ENCODE data around the gene SEPTIN8. TPM values are rescaled to one million over a fixed set of nuclear protein-coding genes. Genes with fewer than 3 reads are reported as not detected.

SEPTIN8 gene
- total RNA-seq, 1 donor from 2014 or later, result 97.5 TPM

DNA sequence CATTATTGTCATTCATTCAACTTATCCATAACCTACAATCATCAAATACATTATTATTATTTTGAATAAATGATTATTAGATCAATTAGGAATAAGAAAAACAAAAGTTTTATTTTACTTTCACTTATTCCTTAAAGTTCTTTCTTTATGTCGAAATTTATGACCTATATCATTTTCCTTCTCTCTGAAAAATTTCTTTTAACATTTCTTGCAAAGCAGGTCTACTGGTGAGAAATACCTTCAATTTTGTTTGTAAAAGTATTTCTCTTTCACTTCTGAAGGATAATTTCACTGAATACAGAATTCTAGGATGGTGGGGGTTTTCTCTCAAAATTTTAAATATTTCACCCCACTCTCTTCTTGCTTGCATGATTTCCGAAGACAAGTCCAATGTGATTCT, 32.4 kb downstream of the SEPTIN8 start:
- no peak for TF ChIP-seq EZH2 (IDR thresholded peaks at IDR 0.05; ENCODE audit: insufficient read depth, low read length)
- no peaks in the 10 kb centered on the region for H3K36me3 ChIP-seq (ENCODE audit: insufficient read depth, low read length)
- H3K9me3 ChIP-seq (ENCODE audit: insufficient read depth, low read depth, low read length), result no peaks in the 10 kb centered on the region
- no peak overlapping the region for H3K27ac Mint-ChIP-seq (ENCODE audit: unreplicated experiment)
- H3K36me3 Mint-ChIP-seq (ENCODE audit: low read depth, unreplicated experiment), result peaks cover 7% of the 10 kb centered on the region
- peaks cover 3% of the 10 kb centered on the region for H3K9me3 Mint-ChIP-seq (ENCODE audit: unreplicated experiment)
- no peak overlapping the region for H3K9ac ChIP-seq (ENCODE audit: low read length)
- H3K27me3 ChIP-seq (ENCODE audit: insufficient read depth, low read length), result peaks cover 32% of the 10 kb centered on the region
- H2AFZ ChIP-seq (ENCODE audit: low read depth, low read length), result no peak overlapping the region
- peaks cover 3% of the 10 kb centered on the region for H3K4me1 ChIP-seq (ENCODE audit: insufficient read depth, low read length)
- H3K4me2 ChIP-seq (ENCODE audit: low read length), result no peak overlapping the region
- FAIRE-seq, result no peak
- H3K27ac ChIP-seq (ENCODE audit: low read depth, low read length), result no peak overlapping the region
- no peaks in the 10 kb centered on the region for H3K4me1 Mint-ChIP-seq (ENCODE audit: low read depth, unreplicated experiment)
- no peak overlapping the region for H3K4me3 ChIP-seq (ENCODE audit: insufficient read depth, low read depth, low read length)
- H3K79me2 ChIP-seq (ENCODE audit: insufficient read depth, low read length), result no peaks in the 10 kb centered on the region
- H3K27me3 Mint-ChIP-seq (ENCODE audit: low read depth, unreplicated experiment), result peaks cover 29% of the 10 kb centered on the region
- H4K20me1 ChIP-seq (ENCODE audit: insufficient read depth, low read length), result no peaks in the 10 kb centered on the region
- no peak overlapping the region for H3K4me3 Mint-ChIP-seq (ENCODE audit: unreplicated experiment)
- DNase-seq (ENCODE audit: low read depth), result no peak

DNA sequence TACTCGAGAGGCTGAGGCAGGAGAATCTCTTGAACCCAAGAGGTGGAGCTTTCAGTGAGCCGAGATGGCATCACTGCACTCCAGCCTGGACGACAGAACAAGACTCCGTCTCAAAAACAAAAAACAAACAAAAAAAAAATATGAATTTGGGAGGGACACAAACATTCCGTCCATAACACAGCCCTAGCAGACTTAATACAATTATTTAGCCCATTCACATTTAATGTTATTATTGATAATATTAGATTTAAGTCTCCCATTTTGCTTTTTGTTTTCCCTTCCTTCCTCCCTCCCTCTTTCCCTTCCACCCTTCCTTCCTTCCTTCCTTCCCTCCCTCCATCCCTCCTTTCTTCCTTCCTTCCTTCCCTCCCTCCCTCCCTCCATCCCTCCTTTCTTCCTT, 34.4 kb downstream of the SEPTIN8 start:
- H4K20me1 ChIP-seq (ENCODE audit: insufficient read depth, low read length), result no peaks in the 10 kb centered on the region
- Mint-ChIP-seq H3K4me3 (ENCODE audit: unreplicated experiment) (no peak overlapping the region), H3K27me3 (ENCODE audit: low read depth, unreplicated experiment) (peaks cover 16% of the 10 kb centered on the region), H3K9me3 (ENCODE audit: unreplicated experiment) (no peaks in the 10 kb centered on the region), H3K4me1 (ENCODE audit: low read depth, unreplicated experiment) (peaks cover 8% of the 10 kb centered on the region), H3K36me3 (ENCODE audit: low read depth, unreplicated experiment) (peaks cover 1% of the 10 kb centered on the region), H3K27ac (ENCODE audit: unreplicated experiment) (no peak overlapping the region)
- no peak overlapping the region for H3K9ac ChIP-seq (ENCODE audit: low read length)
- TF ChIP-seq, protein P1, sequence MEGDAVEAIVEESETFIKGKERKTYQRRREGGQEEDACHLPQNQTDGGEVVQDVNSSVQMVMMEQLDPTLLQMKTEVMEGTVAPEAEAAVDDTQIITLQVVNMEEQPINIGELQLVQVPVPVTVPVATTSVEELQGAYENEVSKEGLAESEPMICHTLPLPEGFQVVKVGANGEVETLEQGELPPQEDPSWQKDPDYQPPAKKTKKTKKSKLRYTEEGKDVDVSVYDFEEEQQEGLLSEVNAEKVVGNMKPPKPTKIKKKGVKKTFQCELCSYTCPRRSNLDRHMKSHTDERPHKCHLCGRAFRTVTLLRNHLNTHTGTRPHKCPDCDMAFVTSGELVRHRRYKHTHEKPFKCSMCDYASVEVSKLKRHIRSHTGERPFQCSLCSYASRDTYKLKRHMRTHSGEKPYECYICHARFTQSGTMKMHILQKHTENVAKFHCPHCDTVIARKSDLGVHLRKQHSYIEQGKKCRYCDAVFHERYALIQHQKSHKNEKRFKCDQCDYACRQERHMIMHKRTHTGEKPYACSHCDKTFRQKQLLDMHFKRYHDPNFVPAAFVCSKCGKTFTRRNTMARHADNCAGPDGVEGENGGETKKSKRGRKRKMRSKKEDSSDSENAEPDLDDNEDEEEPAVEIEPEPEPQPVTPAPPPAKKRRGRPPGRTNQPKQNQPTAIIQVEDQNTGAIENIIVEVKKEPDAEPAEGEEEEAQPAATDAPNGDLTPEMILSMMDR (IDR thresholded peaks at IDR 0.05; ENCODE audit: insufficient read depth, low read depth, low read length), result no peak
- TF ChIP-seq EZH2 (IDR thresholded peaks at IDR 0.05; ENCODE audit: insufficient read depth, low read length), result no peak
- no peak overlapping the region for H3K4me3 ChIP-seq (ENCODE audit: insufficient read depth, low read depth, low read length)
- no peak overlapping the region for H3K27ac ChIP-seq (ENCODE audit: low read depth, low read length)
- H3K27me3 ChIP-seq (ENCODE audit: insufficient read depth, low read length), result peaks cover 22% of the 10 kb centered on the region
- no peaks in the 10 kb centered on the region for H3K36me3 ChIP-seq (ENCODE audit: insufficient read depth, low read length)
- H2AFZ ChIP-seq (ENCODE audit: low read depth, low read length), result no peak overlapping the region
- H3K9me3 ChIP-seq (ENCODE audit: insufficient read depth, low read depth, low read length), result no peaks in the 10 kb centered on the region
- FAIRE-seq, result no peak
- no peak for DNase-seq (ENCODE audit: low read depth)
- H3K4me1 ChIP-seq (ENCODE audit: insufficient read depth, low read length), result peaks cover 5% of the 10 kb centered on the region
- no peaks in the 10 kb centered on the region for H3K79me2 ChIP-seq (ENCODE audit: insufficient read depth, low read length)
- no peak overlapping the region for H3K4me2 ChIP-seq (ENCODE audit: low read length)

DNA sequence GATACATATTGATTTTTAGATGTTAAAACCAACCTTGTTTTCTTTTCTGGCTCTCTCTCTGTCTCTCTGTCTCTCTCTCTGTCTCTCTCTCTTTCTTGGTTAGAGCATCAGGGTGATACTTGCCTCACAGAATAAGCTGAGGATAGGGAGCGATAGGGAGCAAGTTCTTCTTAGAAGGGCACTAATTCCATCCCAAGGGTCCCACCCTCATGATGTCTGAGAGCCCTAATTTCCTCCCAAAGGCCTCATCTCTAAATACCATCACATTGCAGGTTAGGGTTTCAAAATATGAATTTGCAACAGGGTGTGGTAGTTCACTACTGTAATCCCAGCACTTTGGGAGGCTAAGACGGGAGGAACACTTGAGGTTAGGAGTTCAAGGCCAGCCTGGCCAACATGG, 34.9 kb downstream of the SEPTIN8 start:
- TF ChIP-seq EZH2 (IDR thresholded peaks at IDR 0.05; ENCODE audit: insufficient read depth, low read length), result no peak
- TF ChIP-seq, protein P1 (IDR thresholded peaks at IDR 0.05; ENCODE audit: insufficient read depth, low read depth, low read length), result no peak
- no peak overlapping the region for H3K4me2 ChIP-seq (ENCODE audit: low read length)
- H3K4me1 ChIP-seq (ENCODE audit: insufficient read depth, low read length), result peaks cover 6% of the 10 kb centered on the region
- peaks cover 16% of the 10 kb centered on the region for H3K27me3 Mint-ChIP-seq (ENCODE audit: low read depth, unreplicated experiment)
- no peaks in the 10 kb centered on the region for H3K9me3 ChIP-seq (ENCODE audit: insufficient read depth, low read depth, low read length)
- H4K20me1 ChIP-seq (ENCODE audit: insufficient read depth, low read length), result no peaks in the 10 kb centered on the region
- H3K9me3 Mint-ChIP-seq (ENCODE audit: unreplicated experiment), result no peaks in the 10 kb centered on the region
- H3K4me3 Mint-ChIP-seq (ENCODE audit: unreplicated experiment), result no peak overlapping the region
- no peak overlapping the region for H2AFZ ChIP-seq (ENCODE audit: low read depth, low read length)
- peaks cover 17% of the 10 kb centered on the region for H3K27me3 ChIP-seq (ENCODE audit: insufficient read depth, low read length)
- DNase-seq (ENCODE audit: low read depth) (no peak), FAIRE-seq (no peak)
- no peaks in the 10 kb centered on the region for H3K36me3 ChIP-seq (ENCODE audit: insufficient read depth, low read length)
- no peak overlapping the region for H3K27ac ChIP-seq (ENCODE audit: low read depth, low read length)
- H3K79me2 ChIP-seq (ENCODE audit: insufficient read depth, low read length), result no peaks in the 10 kb centered on the region
- peaks cover 8% of the 10 kb centered on the region for H3K4me1 Mint-ChIP-seq (ENCODE audit: low read depth, unreplicated experiment)
- no peak overlapping the region for H3K4me3 ChIP-seq (ENCODE audit: insufficient read depth, low read depth, low read length)
- H3K36me3 Mint-ChIP-seq (ENCODE audit: low read depth, unreplicated experiment), result peaks cover 1% of the 10 kb centered on the region
- no peak overlapping the region for H3K9ac ChIP-seq (ENCODE audit: low read length)
- no peak overlapping the region for H3K27ac Mint-ChIP-seq (ENCODE audit: unreplicated experiment)
